HEK293 (cell line): ENCODE measurements around the gene FAM120B.

Experiments
- CTCF ChIA-PET: fragments of 350-600 bp; formaldehyde crosslinking; extraction: SDS; loops from one replicate; lab custom pipeline; 2021; ENCODE audit warnings: antibody characterized with exemption; lab: Yijun Ruan, JAX
- POLR2A ChIA-PET: fragments of 300-600 bp; formaldehyde crosslinking; extraction: SDS; loops from one replicate; lab custom pipeline; 2020; ENCODE audit warnings: antibody characterized with exemption, inconsistent platforms; lab: Yijun Ruan, JAX
- H3K27ac ChIP-seq: fragments of 200-500 bp; sonication (Bioruptor generic); 2 replicates; pipeline ENCODE4 v1.5.1; 2014; ENCODE audit warnings: low read depth, low read length, control low read depth, inconsistent platforms; ENCODE audit errors: extremely low read depth
- H3K36me3 ChIP-seq, 2 experiments: fragments of 200-500 bp in 1 of 2; sonication (Bioruptor generic) in 1 of 2; 1 replicate in 1 of 2; 2 replicates in 1 of 2; pipeline ENCODE4 v1.5.1; 2014 to 2017; ENCODE audit warnings: inconsistent platforms in 2 of 2, low read length in 2 of 2; ENCODE audit not compliant: control insufficient read depth in 2 of 2, insufficient read depth in 1 of 2
- H3K4me1 ChIP-seq: fragments of 200-500 bp; sonication (Bioruptor generic); 2 replicates; pipeline ENCODE4 v1.5.1; 2014; ENCODE audit warnings: mild to moderate bottlenecking, low read length, inconsistent platforms; ENCODE audit not compliant: control insufficient read depth, insufficient read depth
- H3K4me3 ChIP-seq: 2 replicates; pipeline ENCODE4 v1.5.1; 2011; ENCODE audit warnings: low read depth, mild to moderate bottlenecking, control low read depth, low read length, moderate library complexity
- H3K9me3 ChIP-seq: fragments of 200-500 bp; sonication (Bioruptor generic); 2 replicates; pipeline ENCODE4 v1.5.1; 2014; ENCODE audit warnings: low read depth, low read length, inconsistent platforms; ENCODE audit not compliant: control insufficient read depth, insufficient read depth
- GLIS1 ChIP-seq: fragments of 450-650 bp; formaldehyde crosslinking; IDR thresholded peaks from 2 replicates; pipeline ENCODE4 v1.5.1; 2016; ENCODE audit warnings: missing biosample characterization, missing genetic modification characterization
- REST ChIP-seq: fragments of 450-650 bp; formaldehyde crosslinking; IDR thresholded peaks from 2 replicates; pipeline ENCODE4 v1.5.1; 2016; ENCODE audit warnings: missing biosample characterization, missing genetic modification characterization
- YY1 ChIP-seq: fragments of 450-650 bp; formaldehyde crosslinking; IDR thresholded peaks from 2 replicates; pipeline ENCODE4 v1.5.1; 2018; ENCODE audit warnings: missing biosample characterization, missing genetic modification characterization
- ZBTB44 ChIP-seq: fragments of 450-650 bp; IDR thresholded peaks from 2 replicates; pipeline ENCODE4 v1.5.1; 2018; ENCODE audit warnings: missing biosample characterization, mild to moderate bottlenecking, missing genetic modification characterization
- ZBTB48 ChIP-seq: fragments of 450-650 bp; formaldehyde crosslinking; IDR thresholded peaks from 2 replicates; pipeline ENCODE4 v1.5.1; 2016; ENCODE audit warnings: missing biosample characterization, missing genetic modification characterization
- ZBTB8A ChIP-seq: fragments of 450-650 bp; formaldehyde crosslinking; IDR thresholded peaks from 2 replicates; pipeline ENCODE4 v1.5.1; 2016; ENCODE audit warnings: missing biosample characterization, missing genetic modification characterization
- ZEB2 ChIP-seq: fragments of 450-650 bp; formaldehyde crosslinking; IDR thresholded peaks from 2 replicates; pipeline ENCODE4 v1.5.1; 2016; ENCODE audit warnings: missing biosample characterization, missing genetic modification characterization
- ZFP37 ChIP-seq: fragments of 450-650 bp; formaldehyde crosslinking; IDR thresholded peaks from 2 replicates; pipeline ENCODE4 v1.5.1; 2016; ENCODE audit warnings: missing biosample characterization, missing genetic modification characterization
- ZNF121 ChIP-seq: fragments of 450-650 bp; formaldehyde crosslinking; IDR thresholded peaks from 2 replicates; pipeline ENCODE4 v1.5.1; 2016; ENCODE audit warnings: missing biosample characterization, missing genetic modification characterization
- ZNF146 ChIP-seq: fragments of 450-650 bp; formaldehyde crosslinking; IDR thresholded peaks from 2 replicates; pipeline ENCODE4 v1.5.1; 2016; ENCODE audit warnings: missing biosample characterization, missing genetic modification characterization
- ZNF16 ChIP-seq: fragments of 450-650 bp; formaldehyde crosslinking; IDR thresholded peaks from 2 replicates; pipeline ENCODE4 v1.5.1; 2016; ENCODE audit warnings: low read depth, missing biosample characterization, missing genetic modification characterization
- ZNF174 ChIP-seq: fragments of 450-650 bp; formaldehyde crosslinking; IDR thresholded peaks from 2 replicates; pipeline ENCODE4 v1.5.0; 2017; ENCODE audit warnings: missing biosample characterization, mild to moderate bottlenecking, missing genetic modification characterization
- ZNF223 ChIP-seq: fragments of 450-650 bp; formaldehyde crosslinking; IDR thresholded peaks from 2 replicates; pipeline ENCODE4 v1.5.1; 2016; ENCODE audit warnings: missing biosample characterization, missing genetic modification characterization
- ZNF24 ChIP-seq: fragments of 450-650 bp; formaldehyde crosslinking; IDR thresholded peaks from 2 replicates; pipeline ENCODE4 v1.5.1; 2016; ENCODE audit warnings: missing biosample characterization, missing genetic modification characterization
- ZNF426 ChIP-seq: fragments of 450-650 bp; formaldehyde crosslinking; IDR thresholded peaks from 2 replicates; pipeline ENCODE4 v1.5.1; 2017; ENCODE audit warnings: missing biosample characterization, missing genetic modification characterization, mild to moderate bottlenecking, inconsistent platforms, moderate library complexity
- ZNF488 ChIP-seq: fragments of 450-650 bp; formaldehyde crosslinking; IDR thresholded peaks from 2 replicates; pipeline ENCODE4 v1.5.1; 2016; ENCODE audit warnings: missing biosample characterization, missing genetic modification characterization

FAM120B gene

GRCh38 chr6:170453586-170454511 is 147.3 kb downstream of the FAM120B start (continued):
- no peak for TF ChIP-seq REST (tag by site-specific recombination)
- TF ChIP-seq, all 188 proteins: peak for 0

- TF ChIP-seq ZNF24 (tag by site-specific recombination) (no peak), ZBTB8A (tag by site-specific recombination) (no peak), ZNF426 (tag by site-specific recombination) (no peak), ZBTB44 (tag by site-specific recombination) (no peak), YY1 (tag by site-specific recombination) (no peak), ZNF16 (tag by site-specific recombination) (no peak), ZFP37 (no peak), ZEB2 (no peak), ZNF121 (no peak), ZNF174 (tag by site-specific recombination) (no peak), ZBTB48 (no peak), ZNF223 (tag by site-specific recombination) (no peak), ZNF146 (tag by site-specific recombination) (no peak), GLIS1 (tag by site-specific recombination) (no peak), ZNF488 (tag by site-specific recombination) (no peak)
- POLR2A ChIA-PET, result no interaction called here
- H3K36me3 ChIP-seq, result no peaks in the 10 kb centered on the region
- CTCF ChIA-PET, result no interaction called here
- H3K4me3 ChIP-seq, result no peak overlapping the region
- no peak overlapping the region for H3K27ac ChIP-seq
- H3K4me1 ChIP-seq, result no peaks in the 10 kb centered on the region
- H3K9me3 ChIP-seq, result no peaks in the 10 kb centered on the region
These were observed 148.1 kb downstream of the FAM120B start for GRCh38 chr6:170454512-170455285.
